Mesendoderm (in vitro differentiated cells): ENCODE data around the gene SPANXN2.

Experiments
- DNase-seq: peaks from one replicate; pipeline ENCODE4 v3.0.0; 2013
- H2AK5ac ChIP-seq: 2 replicates; pipeline ENCODE4 v1.6.1; 2013; ENCODE audit warnings: low read length, inconsistent platforms
- H2BK120ac ChIP-seq: 2 replicates; pipeline ENCODE4 v1.6.1; 2013; ENCODE audit warnings: low read depth, mild to moderate bottlenecking, low read length, moderate library complexity, mixed read lengths
- H2BK15ac ChIP-seq: replicated peaks from 2 replicates; pipeline ENCODE4 v1.6.1; 2013; ENCODE audit warnings: low read depth, mild to moderate bottlenecking, moderate library complexity
- H2BK5ac ChIP-seq: 2 replicates; pipeline ENCODE4 v1.6.1; 2013; ENCODE audit warnings: low read length, inconsistent platforms
- H3K18ac ChIP-seq: 2 replicates; pipeline ENCODE4 v1.6.1; 2013; ENCODE audit warnings: mild to moderate bottlenecking, low read length, mixed read lengths
- H3K23ac ChIP-seq: one replicate; pipeline ENCODE4 v1.6.1; 2013; ENCODE audit warnings: low read length
- H3K27ac ChIP-seq: 2 replicates; pipeline ENCODE4 v1.5.1; 2013; ENCODE audit warnings: low read depth, mild to moderate bottlenecking, inconsistent platforms, low read length, moderate library complexity
- H3K27me3 ChIP-seq: 2 replicates; pipeline ENCODE4 v1.6.1; 2013; ENCODE audit warnings: low read length, control low read depth, mild to moderate bottlenecking, inconsistent platforms; ENCODE audit not compliant: insufficient read depth, poor library complexity
- H3K36me3 ChIP-seq: 2 replicates; pipeline ENCODE4 v1.6.1; 2013; ENCODE audit warnings: low read length, inconsistent platforms; ENCODE audit not compliant: control insufficient read depth, insufficient read depth
- H3K4ac ChIP-seq: one replicate; pipeline ENCODE4 v1.6.1; 2013; ENCODE audit warnings: low read depth, mild to moderate bottlenecking, low read length, moderate library complexity
- H3K4me1 ChIP-seq: 2 replicates; pipeline ENCODE4 v1.6.1; 2013; ENCODE audit warnings: low read depth, low read length, inconsistent platforms; ENCODE audit not compliant: control insufficient read depth
- H3K4me2 ChIP-seq: 2 replicates; pipeline ENCODE4 v1.6.1; 2013; ENCODE audit warnings: low read length
- H3K4me3 ChIP-seq: 2 replicates; pipeline ENCODE4 v1.5.1; 2013; ENCODE audit warnings: mild to moderate bottlenecking, low read length
- H3K56ac ChIP-seq: one replicate; pipeline ENCODE4 v1.6.1; 2013; ENCODE audit warnings: low read length
- H3K79me1 ChIP-seq: 2 replicates; pipeline ENCODE4 v1.6.1; 2013; ENCODE audit warnings: low read length, inconsistent platforms
- H3K79me2 ChIP-seq: 2 replicates; pipeline ENCODE4 v1.6.1; 2013; ENCODE audit warnings: mild to moderate bottlenecking, low read length; ENCODE audit not compliant: control insufficient read depth, insufficient read depth
- H3K9ac ChIP-seq: 2 replicates; pipeline ENCODE4 v1.6.1; 2013; ENCODE audit warnings: low read length, inconsistent platforms
- H4K5ac ChIP-seq: one replicate; pipeline ENCODE4 v1.6.1; 2013; ENCODE audit warnings: low read length
- H4K8ac ChIP-seq: one replicate; pipeline ENCODE4 v1.6.1; 2013; ENCODE audit warnings: low read depth, mild to moderate bottlenecking, control low read depth, low read length, moderate library complexity
- WGBS: extraction: QIAGEN DNeasy Blood & Tissue Kit; methylation state at CpG from one replicate; pipeline ENCODE4 v1.1.7; 2013; ENCODE audit warnings: low lambda C conversion rate, missing lambda C conversion rate; ENCODE audit not compliant: insufficient coverage; ENCODE audit errors: extremely low coverage; 5-methylcytosine and 5-hydroxymethylcytosine counted together

The SPANXN2 gene

GRCh38 chrX:143733866-143734265, 13.3 kb upstream of the SPANXN2 start:
- Histone ChIP-seq H3K4me2 (no peak overlapping the region), H3K79me2 (no peaks in the 10 kb centered on the region), H3K9ac (no peak overlapping the region), H3K56ac (no peak overlapping the region), H3K27me3 (no peaks in the 10 kb centered on the region), H4K8ac (no peak overlapping the region), H3K36me3 (no peaks in the 10 kb centered on the region), H2BK15ac (no peak overlapping the region), H3K4me1 (no peaks in the 10 kb centered on the region), H3K27ac (no peak overlapping the region), H3K4ac (no peak overlapping the region), H2AK5ac (no peak overlapping the region), H4K5ac (no peak overlapping the region), H3K23ac (no peak overlapping the region), H2BK120ac (no peak overlapping the region), H3K18ac (no peak overlapping the region), H2BK5ac (no peak overlapping the region), H3K4me3 (no peak overlapping the region), H3K79me1 (no peaks in the 10 kb centered on the region)
- no peak for DNase-seq

- no peak overlapping the region for H3K23ac ChIP-seq
- no peaks in the 10 kb centered on the region for H3K27me3 ChIP-seq
- H4K5ac ChIP-seq: no peak overlapping the region
- H3K4me2 ChIP-seq: no peak overlapping the region
- H3K9ac ChIP-seq: no peak overlapping the region
- H4K8ac ChIP-seq: no peak overlapping the region
- H2AK5ac ChIP-seq: no peak overlapping the region
- H3K27ac ChIP-seq: no peak overlapping the region
- H3K36me3 ChIP-seq: no peaks in the 10 kb centered on the region
- H3K56ac ChIP-seq: no peak overlapping the region
- no peak overlapping the region for H3K18ac ChIP-seq
- H3K79me1 ChIP-seq: no peaks in the 10 kb centered on the region
- H2BK5ac ChIP-seq: no peak overlapping the region
- H3K4me3 ChIP-seq: no peak overlapping the region
- no peak overlapping the region for H2BK15ac ChIP-seq
- WGBS: no CpG with 5 or more reads among the region's 17 CpGs
- DNase-seq: no peak
- no peaks in the 10 kb centered on the region for H3K79me2 ChIP-seq
- no peak overlapping the region for H2BK120ac ChIP-seq
- H3K4ac ChIP-seq: no peak overlapping the region
- H3K4me1 ChIP-seq: no peaks in the 10 kb centered on the region
Measured at GRCh38 chrX:143726296-143726695, 5.7 kb upstream of the SPANXN2 start.

GRCh38 chrX:143701460-143701859, 19.1 kb downstream of the SPANXN2 start:
- no CpG with 5 or more reads among the region's 4 CpGs for WGBS
- H2AK5ac ChIP-seq: no peak overlapping the region
- H3K4me2 ChIP-seq: no peak overlapping the region
- H3K56ac ChIP-seq: no peak overlapping the region
- H3K4me3 ChIP-seq: no peak overlapping the region
- H3K27me3 ChIP-seq: no peaks in the 10 kb centered on the region
- peak; percentile 0 for DNase-seq
- no peak overlapping the region for H3K18ac ChIP-seq
- no peak overlapping the region for H3K9ac ChIP-seq
- H3K36me3 ChIP-seq: no peaks in the 10 kb centered on the region
- no peaks in the 10 kb centered on the region for H3K79me2 ChIP-seq
- H3K4me1 ChIP-seq: no peaks in the 10 kb centered on the region
- H2BK5ac ChIP-seq: no peak overlapping the region
- H4K8ac ChIP-seq: no peak overlapping the region
- no peak overlapping the region for H3K4ac ChIP-seq
- H2BK15ac ChIP-seq: no peak overlapping the region
- H4K5ac ChIP-seq: no peak overlapping the region
- H3K27ac ChIP-seq: no peak overlapping the region
- no peaks in the 10 kb centered on the region for H3K79me1 ChIP-seq
- H2BK120ac ChIP-seq: no peak overlapping the region
- no peak overlapping the region for H3K23ac ChIP-seq

- no peaks in the 10 kb centered on the region for H3K27me3 ChIP-seq
- no peak for DNase-seq
- H2BK120ac ChIP-seq: no peak overlapping the region
- H3K4ac ChIP-seq: no peak overlapping the region
- no peak overlapping the region for H3K4me3 ChIP-seq
- H3K79me2 ChIP-seq: no peaks in the 10 kb centered on the region
- no peak overlapping the region for H4K5ac ChIP-seq
- H3K23ac ChIP-seq: no peak overlapping the region
- no peak overlapping the region for H2BK15ac ChIP-seq
- H3K18ac ChIP-seq: no peak overlapping the region
- no peaks in the 10 kb centered on the region for H3K36me3 ChIP-seq
- no peak overlapping the region for H4K8ac ChIP-seq
- H3K9ac ChIP-seq: no peak overlapping the region
- H3K4me1 ChIP-seq: no peaks in the 10 kb centered on the region
- no peaks in the 10 kb centered on the region for H3K79me1 ChIP-seq
- WGBS: no CpG with 5 or more reads among the region's 1 CpG
- no peak overlapping the region for H2AK5ac ChIP-seq
- H2BK5ac ChIP-seq: no peak overlapping the region
- no peak overlapping the region for H3K4me2 ChIP-seq
- H3K56ac ChIP-seq: no peak overlapping the region
- no peak overlapping the region for H3K27ac ChIP-seq
Measured at GRCh38 chrX:143694885-143695284, 25.7 kb downstream of the SPANXN2 start.

- Histone ChIP-seq H2BK15ac (no peak overlapping the region), H2BK120ac (no peak overlapping the region), H3K27ac (no peak overlapping the region), H3K79me2 (no peaks in the 10 kb centered on the region), H3K4ac (no peak overlapping the region), H4K5ac (no peak overlapping the region), H3K23ac (no peak overlapping the region), H3K18ac (no peak overlapping the region), H2BK5ac (no peak overlapping the region), H3K4me3 (no peak overlapping the region), H3K56ac (no peak overlapping the region), H3K27me3 (no peaks in the 10 kb centered on the region), H3K79me1 (no peaks in the 10 kb centered on the region), H3K4me2 (no peak overlapping the region), H3K9ac (no peak overlapping the region), H3K36me3 (no peaks in the 10 kb centered on the region), H3K4me1 (no peaks in the 10 kb centered on the region), H4K8ac (no peak overlapping the region), H2AK5ac (no peak overlapping the region)
- DNase-seq: no peak
- WGBS: no CpG with 5 or more reads among the region's 3 CpGs
Measured at GRCh38 chrX:143683486-143683885, 37.1 kb downstream of the SPANXN2 start.

- DNase-seq: no peak
- H3K4me1 ChIP-seq: no peaks in the 10 kb centered on the region
- no peak overlapping the region for H3K9ac ChIP-seq
- no peaks in the 10 kb centered on the region for H3K79me1 ChIP-seq
- H3K36me3 ChIP-seq: no peaks in the 10 kb centered on the region
- no peak overlapping the region for H2AK5ac ChIP-seq
- no peak overlapping the region for H3K4me3 ChIP-seq
- no peak overlapping the region for H3K23ac ChIP-seq
- no peak overlapping the region for H4K8ac ChIP-seq
- no peak overlapping the region for H3K56ac ChIP-seq
- no peak overlapping the region for H3K27ac ChIP-seq
- no peak overlapping the region for H3K18ac ChIP-seq
- no CpG with 5 or more reads among the region's 4 CpGs for WGBS
- H2BK5ac ChIP-seq: no peak overlapping the region
- H3K4ac ChIP-seq: no peak overlapping the region
- H2BK15ac ChIP-seq: no peak overlapping the region
- no peak overlapping the region for H2BK120ac ChIP-seq
- H3K79me2 ChIP-seq: no peaks in the 10 kb centered on the region
- H3K4me2 ChIP-seq: no peak overlapping the region
- H4K5ac ChIP-seq: no peak overlapping the region
- no peaks in the 10 kb centered on the region for H3K27me3 ChIP-seq
Measured at GRCh38 chrX:143674926-143675325, 45.6 kb downstream of the SPANXN2 start.
